ENCODE measurements around the gene TNFRSF4. TPM values are rescaled to one million over a fixed set of nuclear protein-coding genes. Genes with fewer than 3 reads are reported as not detected.
"Not testable (repeated sequence)": the region's sequence is repeated elsewhere in the genome, so short reads cannot be mapped to it uniquely, and the experiment has no call there.

TNFRSF4 gene
- total RNA-seq, 2 donors from 2014 or later, result 268 to 588 TPM

- H3K4me3 Mint-ChIP-seq, result no peak overlapping the region
- no peaks in the 10 kb centered on the region for H3K9me3 Mint-ChIP-seq
- no peaks in the 10 kb centered on the region for H3K36me3 Mint-ChIP-seq (ENCODE audit: insufficient read depth in 2 of 2)
- H3K27me3 Mint-ChIP-seq (ENCODE audit: low read depth), result peaks cover 30% of the 10 kb centered on the region
- DNase-seq (no peak), ATAC-seq (replicated peaks in 1 of 2) (no peak)
- H3K27ac Mint-ChIP-seq, result no peak overlapping the region
- H3K4me1 Mint-ChIP-seq (ENCODE audit: low read depth), result no peaks in the 10 kb centered on the region
Measured at GRCh38 chr1:1181129-1181937, 32.6 kb downstream of the TNFRSF4 start.

- H3K27me3 Mint-ChIP-seq (ENCODE audit: low read depth), result peaks cover 30% of the 10 kb centered on the region
- H3K4me3 Mint-ChIP-seq, result no peak overlapping the region
- H3K9me3 Mint-ChIP-seq, result no peaks in the 10 kb centered on the region
- no peak overlapping the region for H3K27ac Mint-ChIP-seq
- no peaks in the 10 kb centered on the region for H3K4me1 Mint-ChIP-seq (ENCODE audit: low read depth)
- ATAC-seq (replicated peaks in 1 of 2) (no peak), DNase-seq (no peak)
- H3K36me3 Mint-ChIP-seq (ENCODE audit: insufficient read depth in 2 of 2), result no peaks in the 10 kb centered on the region
Measured at GRCh38 chr1:1179983-1180861, 33.7 kb downstream of the TNFRSF4 start.

DNA sequence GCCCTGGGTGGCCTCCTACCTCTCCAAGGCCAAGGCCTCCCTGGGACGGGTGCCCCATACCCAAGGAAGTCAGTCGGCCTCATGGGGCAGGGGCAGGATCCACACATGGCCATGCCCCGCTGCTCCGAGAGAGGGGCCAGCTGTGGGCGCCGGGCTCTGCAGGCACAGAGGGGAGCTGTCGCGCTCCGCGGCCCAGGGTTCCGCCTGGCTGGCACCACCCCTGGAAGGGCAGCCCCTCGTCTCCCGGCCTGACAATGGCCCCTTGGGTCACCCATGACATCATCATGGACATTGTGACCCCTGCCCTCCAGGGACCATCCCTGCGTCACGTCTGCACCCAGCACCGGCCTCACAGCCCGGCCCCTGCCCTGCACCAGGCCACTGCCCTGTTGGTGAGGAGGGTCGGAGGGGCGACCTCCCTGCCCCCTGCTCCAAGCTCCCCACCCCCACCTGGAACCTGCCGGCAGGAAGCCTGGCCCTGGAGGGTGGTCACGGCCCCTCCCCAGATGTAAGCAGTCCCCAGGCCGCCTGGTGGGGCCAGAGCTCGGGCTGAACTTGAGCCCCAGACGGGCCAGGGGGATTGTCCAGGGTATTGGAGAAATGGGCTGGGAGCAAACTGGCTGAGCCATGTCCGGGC is 34.5 kb downstream of the TNFRSF4 start:
- peaks cover 3% of the 10 kb centered on the region for H3K4me1 Mint-ChIP-seq (ENCODE audit: low read depth)
- peaks cover 30% of the 10 kb centered on the region for H3K27me3 Mint-ChIP-seq (ENCODE audit: low read depth)
- H3K4me3 Mint-ChIP-seq, result no peak overlapping the region
- H3K27ac Mint-ChIP-seq, result no peak overlapping the region
- H3K9me3 Mint-ChIP-seq, result no peaks in the 10 kb centered on the region
- no peak for DNase-seq
- ATAC-seq (replicated peaks in 1 of 2), result no peak
- H3K36me3 Mint-ChIP-seq (ENCODE audit: insufficient read depth in 2 of 2), result no peaks in the 10 kb centered on the region

GRCh38 chr1:1178794-1179331 is 35.1 kb downstream of the TNFRSF4 start:
- Mint-ChIP-seq H3K9me3 (no peaks in the 10 kb centered on the region), H3K36me3 (ENCODE audit: insufficient read depth in 2 of 2) (no peaks in the 10 kb centered on the region), H3K27me3 (ENCODE audit: low read depth) (peaks cover 30% of the 10 kb centered on the region), H3K4me1 (ENCODE audit: low read depth) (peaks cover 4% of the 10 kb centered on the region), H3K27ac (no peak overlapping the region), H3K4me3 (no peak overlapping the region)
- no peak for ATAC-seq (replicated peaks in 1 of 2)
- no peak for DNase-seq

- Mint-ChIP-seq H3K9me3 (no peaks in the 10 kb centered on the region), H3K27me3 (ENCODE audit: low read depth) (peaks cover 24% of the 10 kb centered on the region), H3K4me3 (no peak overlapping the region), H3K36me3 (ENCODE audit: insufficient read depth in 2 of 2) (no peaks in the 10 kb centered on the region), H3K27ac (no peak overlapping the region), H3K4me1 (ENCODE audit: low read depth) (peaks cover 4% of the 10 kb centered on the region)
- DNase-seq, result no peak
- no peak for ATAC-seq (replicated peaks in 1 of 2)
Measured at GRCh38 chr1:1177452-1178206, 36.3 kb downstream of the TNFRSF4 start.

DNA sequence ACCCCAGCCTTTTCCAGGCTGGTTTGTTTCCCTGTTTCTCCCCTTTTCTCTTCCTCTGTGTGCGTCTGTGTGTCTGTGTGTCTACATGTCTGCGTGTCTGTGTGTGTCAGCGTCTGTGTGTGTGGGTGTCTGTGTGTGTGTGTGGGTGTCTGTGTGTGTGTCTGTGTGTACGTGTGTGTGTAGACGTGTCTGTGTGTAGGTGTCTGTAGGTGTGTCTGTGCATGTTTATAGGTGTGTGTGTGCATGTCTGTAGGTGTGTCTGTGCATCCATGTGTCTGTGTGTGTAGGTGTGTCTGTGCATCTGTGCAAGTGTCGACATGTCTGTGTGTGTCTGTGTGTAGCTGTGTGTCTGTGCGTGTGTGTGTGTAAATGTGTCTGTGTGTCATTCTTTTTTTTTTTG is 37.0 kb downstream of the TNFRSF4 start:
- Mint-ChIP-seq H3K4me3 (no peak overlapping the region), H3K27ac (no peak overlapping the region), H3K36me3 (ENCODE audit: insufficient read depth in 2 of 2) (no peaks in the 10 kb centered on the region), H3K9me3 (no peaks in the 10 kb centered on the region), H3K4me1 (ENCODE audit: low read depth) (peaks cover 10% of the 10 kb centered on the region), H3K27me3 (ENCODE audit: low read depth) (peaks cover 17% of the 10 kb centered on the region)
- ATAC-seq (replicated peaks in 1 of 2) (no peak), DNase-seq (no peak)

- H3K4me3 Mint-ChIP-seq, result not testable (repeated sequence)
Measured at GRCh38 chr1:1176063-1176761, 37.7 kb downstream of the TNFRSF4 start.

GRCh38 chr1:1175221-1176062 is 38.5 kb downstream of the TNFRSF4 start:
- peaks cover 8% of the 10 kb centered on the region for H3K27me3 Mint-ChIP-seq (ENCODE audit: low read depth)
- DNase-seq, result no peak
- no peak for ATAC-seq (replicated peaks in 1 of 2)
- peaks cover 11% of the 10 kb centered on the region for H3K4me1 Mint-ChIP-seq (ENCODE audit: low read depth)
- H3K4me3 Mint-ChIP-seq, result no peak overlapping the region
- no peak overlapping the region for H3K27ac Mint-ChIP-seq
- no peaks in the 10 kb centered on the region for H3K36me3 Mint-ChIP-seq (ENCODE audit: insufficient read depth in 2 of 2)
- H3K9me3 Mint-ChIP-seq, result no peaks in the 10 kb centered on the region

More at GRCh38 chr1:1176063-1176761, 37.7 kb downstream of the TNFRSF4 start:
- Mint-ChIP-seq H3K27me3 (ENCODE audit: low read depth) (peaks cover 10% of the 10 kb centered on the region), H3K4me1 (ENCODE audit: low read depth) (peaks cover 11% of the 10 kb centered on the region)
- H3K36me3 Mint-ChIP-seq (ENCODE audit: insufficient read depth in 2 of 2); H3K9me3 Mint-ChIP-seq; H3K27ac Mint-ChIP-seq; ATAC-seq (replicated peaks in 1 of 2); DNase-seq: not testable (repeated sequence)

DNA sequence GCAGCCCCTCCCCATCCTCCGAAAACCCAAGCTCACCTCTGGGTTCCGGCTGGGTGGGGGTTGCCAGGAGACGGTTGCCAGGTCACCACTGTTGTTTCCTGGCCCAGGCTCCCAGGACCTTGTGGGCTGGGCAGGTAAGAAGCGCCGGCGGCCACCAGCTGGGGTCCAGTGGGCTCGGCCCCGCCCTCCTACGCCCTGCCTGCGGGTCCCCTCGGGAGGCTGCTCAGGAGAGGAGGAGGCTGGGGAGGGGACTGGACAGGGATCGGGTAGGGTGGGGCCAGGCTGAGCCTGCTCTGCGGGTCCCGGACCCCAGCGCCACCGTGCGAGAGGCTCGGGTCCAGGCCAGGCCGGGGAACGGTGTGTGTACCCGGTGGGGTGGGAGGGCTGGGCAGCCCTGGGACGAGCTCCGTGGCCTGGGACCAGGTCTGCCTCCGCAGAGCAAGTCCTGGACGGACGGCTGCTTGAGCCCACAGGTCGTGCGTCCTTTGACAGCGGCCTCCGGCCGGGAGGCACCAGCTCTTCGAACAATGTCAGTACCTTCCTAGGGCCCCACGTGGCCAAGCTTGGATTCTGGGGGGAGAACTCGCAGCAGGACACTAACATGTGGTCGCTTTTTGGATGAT is 40.0 kb downstream of the TNFRSF4 start, which contains the start of gene TTLL10:
TSS of gene TTLL10 (plus strand) at position 88 of the 623 bp plus-strand sequence. CDS start 5,336 bp downstream, outside the sequence.
- H3K36me3 Mint-ChIP-seq (ENCODE audit: insufficient read depth in 2 of 2), result no peaks in the 10 kb centered on the region
- H3K4me1 Mint-ChIP-seq (ENCODE audit: low read depth), result peaks cover 17% of the 10 kb centered on the region
- peaks cover 14% of the 10 kb centered on the region for H3K27me3 Mint-ChIP-seq (ENCODE audit: low read depth)
- H3K9me3 Mint-ChIP-seq, result no peaks in the 10 kb centered on the region
- DNase-seq (peak in 1 of 2 donors; percentile 38), ATAC-seq (replicated peaks in 1 of 2) (peak; percentile 20 to 68)
- no peak within 1 kb of the TSS for H3K27ac Mint-ChIP-seq
- H3K4me3 Mint-ChIP-seq, result peak within 1 kb of the TSS in 1 of 2 donors; percentile 31

- H3K27me3 Mint-ChIP-seq (ENCODE audit: low read depth), result peaks cover 14% of the 10 kb centered on the region
- DNase-seq, result no peak
- H3K4me3 Mint-ChIP-seq, result peak overlapping the region in 1 of 2 donors; percentile 31
- peak in 1 of 2 donors; percentile 30 for ATAC-seq (replicated peaks in 1 of 2)
- no peaks in the 10 kb centered on the region for H3K9me3 Mint-ChIP-seq
- H3K27ac Mint-ChIP-seq, result no peak overlapping the region
- no peaks in the 10 kb centered on the region for H3K36me3 Mint-ChIP-seq (ENCODE audit: insufficient read depth in 2 of 2)
- H3K4me1 Mint-ChIP-seq (ENCODE audit: low read depth), result peaks cover 17% of the 10 kb centered on the region
Measured at GRCh38 chr1:1173061-1173792, 40.7 kb downstream of the TNFRSF4 start.

All from activated T-cell treated with anti-CD3 and anti-CD28 coated beads, Interleukin-2, amount 50 U/mL, for 72 hours (primary cell).